B cell (primary cell): ENCODE results near the gene PUM1. TPM values are rescaled to one million over a fixed set of nuclear protein-coding genes. Genes with fewer than 3 reads are reported as not detected.

Source experiments
- ATAC-seq: fragments of 200-7000 bp; cut with Tn5 transposase; one replicate; pipeline ENCODE4 v1.10.0; 2021; ENCODE audit warnings: low read depth, mild to moderate bottlenecking, moderate number of reproducible peaks, moderate library complexity
- CTCF ChIA-PET: fragments of 350-600 bp; sonication (Branson Sonifier 250); formaldehyde crosslinking; loops from one replicate; lab custom pipeline; 2021; ENCODE audit warnings: antibody characterized with exemption, inconsistent platforms; lab: Charles Lee
- POLR2A ChIA-PET: fragments of 350-600 bp; sonication (Branson Sonifier 250); formaldehyde crosslinking; loops from one replicate; lab custom pipeline; 2021; ENCODE audit warnings: antibody characterized with exemption; lab: Charles Lee
- DNase-seq: peaks from one replicate; pipeline ENCODE4 v3.0.0; 2013
- H2AFZ ChIP-seq: 2 replicates; pipeline ENCODE4 v1.6.1; 2012; ENCODE audit warnings: mild to moderate bottlenecking, low read depth, low read length; ENCODE audit not compliant: insufficient read depth, poor library complexity, severe bottlenecking
- H3K27ac ChIP-seq, 2 donors: 1 replicate in 1 of 2; 2 replicates in 1 of 2; pipeline ENCODE4 v1.5.1; 2012 to 2013; ENCODE audit warnings: low read length in 2 of 2, mild to moderate bottlenecking in 2 of 2, moderate library complexity in 1 of 2
- H3K27me3 ChIP-seq, 4 experiments: fragments of 200-600 bp in 1 of 4; sonication (generic) in 1 of 4; replicated peaks in 1 of 4; 1 replicate in 2 of 4; 2 replicates in 2 of 4; pipeline versions ENCODE4 v1.6.1 to v1.7.0; 2013 to 2016; ENCODE audit warnings: low read length in 3 of 4, mild to moderate bottlenecking in 2 of 4, mixed read lengths in 1 of 4, moderate library complexity in 1 of 4; ENCODE audit not compliant: insufficient read depth in 4 of 4, control insufficient read depth in 3 of 4; ENCODE audit errors: control extremely low read depth in 1 of 4
- H3K36me3 ChIP-seq, 2 experiments: replicated peaks in 1 of 2; 1 replicate in 1 of 2; 2 replicates in 1 of 2; pipeline versions ENCODE4 v1.6.1 to v1.7.1; 2013; ENCODE audit warnings: low read length in 1 of 2; ENCODE audit not compliant: insufficient read depth in 2 of 2, control insufficient read depth in 1 of 2; ENCODE audit errors: control extremely low read depth in 1 of 2, extremely low read depth in 1 of 2
- H3K4me1 ChIP-seq, 2 donors: fragments of 200-600 bp in 1 of 2; sonication (generic) in 1 of 2; 1 replicate in 1 of 2; 2 replicates in 1 of 2; pipeline versions ENCODE4 v1.5.1 to v1.6.1; 2013 to 2017; ENCODE audit warnings: low read length in 2 of 2; ENCODE audit not compliant: control insufficient read depth in 2 of 2, insufficient read depth in 2 of 2
- H3K4me2 ChIP-seq: replicated peaks from 2 replicates; pipeline ENCODE3; 2012; ENCODE audit warnings: mild to moderate bottlenecking, low read depth, low read length; ENCODE audit not compliant: poor library complexity, severe bottlenecking
- H3K4me3 ChIP-seq, 5 experiments: fragments of 200-600 bp in 1 of 5; sonication (generic) in 1 of 5; 1 replicate in 3 of 5; 2 replicates in 2 of 5; pipeline versions ENCODE4 v1.5.1 to v1.7.0; 2011 to 2016; ENCODE audit warnings: low read length in 4 of 5, mild to moderate bottlenecking in 4 of 5, low read depth in 2 of 5, control low read depth in 1 of 5, moderate library complexity in 1 of 5; ENCODE audit not compliant: insufficient read depth in 1 of 5; ENCODE audit errors: control extremely low read depth in 1 of 5, extremely low read depth in 1 of 5
- H3K79me2 ChIP-seq: fragments of 200-600 bp; sonication (generic); one replicate; pipeline ENCODE4 v1.6.0; 2016; ENCODE audit warnings: low read length; ENCODE audit not compliant: control insufficient read depth, insufficient read depth
- H3K9ac ChIP-seq: fragments of 200-600 bp; sonication (generic); 2 replicates; pipeline ENCODE4 v1.6.1; 2017; ENCODE audit warnings: mild to moderate bottlenecking, low read length, moderate library complexity
- H3K9me3 ChIP-seq, 3 donors: one replicate each; pipeline versions ENCODE4 v1.6.1 to v1.7.1; 2013; ENCODE audit warnings: low read length in 2 of 3; ENCODE audit not compliant: control insufficient read depth in 2 of 3, insufficient read depth in 1 of 3; ENCODE audit errors: control extremely low read depth in 1 of 3
- H4K20me1 ChIP-seq: 2 replicates; pipeline ENCODE4 v1.6.0; 2012; ENCODE audit warnings: mild to moderate bottlenecking, low read length; ENCODE audit not compliant: insufficient read depth, control insufficient read depth, poor library complexity, severe bottlenecking
- H3K27ac Mint-ChIP-seq: one replicate; pipeline ENCODE4 v1.8.0; 2021; ENCODE audit warnings: mixed read lengths
- H3K27me3 Mint-ChIP-seq: one replicate; pipeline ENCODE4 v1.8.0; 2021; ENCODE audit warnings: mixed read lengths
- H3K4me1 Mint-ChIP-seq: one replicate; pipeline ENCODE4 v1.8.0; 2021; ENCODE audit warnings: mixed read lengths
- H3K4me3 Mint-ChIP-seq: one replicate; pipeline ENCODE4 v1.8.0; 2021; ENCODE audit warnings: mixed read lengths
- H3K9me3 Mint-ChIP-seq: one replicate; pipeline ENCODE4 v1.8.0; 2022; ENCODE audit warnings: mixed read lengths; ENCODE audit not compliant: insufficient read depth
- EZH2 ChIP-seq: IDR thresholded peaks from 2 replicates; pipeline ENCODE4 v1.6.1; 2012; ENCODE audit warnings: borderline replicate concordance, low read depth, mild to moderate bottlenecking, moderate library complexity, low read length; ENCODE audit not compliant: insufficient read depth, poor library complexity, severe bottlenecking
- WGBS: methylation state at CpG from one replicate; pipeline ENCODE4 v1.1.5; 2013; ENCODE audit warnings: missing lambda C conversion rate; ENCODE audit not compliant: insufficient coverage; 5-methylcytosine and 5-hydroxymethylcytosine counted together
- intact Hi-C: fragments of 100-400 bp; cut with micrococcal nuclease; formaldehyde crosslinking; loops from one replicate; pipeline ENCODE4 v1.10.0; 2022
- polyA plus RNA-seq: library from polyadenylated mRNA; depleted of rRNA; stranded (reverse); fragments of >200 nt; gene quantifications from 2 replicates; pipeline ENCODE4 v1.2.3, GENCODE V29; 2012
- total RNA-seq, 2 donors: library from RNA; stranded (reverse); fragments of 120-200 nt in 1 of 2; gene quantifications; 1 replicate in 1 of 2; 2 replicates in 1 of 2; pipeline versions ENCODE4 v1.2.3 to v1.2.4, GENCODE V29; 2013 to 2022
- TF ChIP-seq, protein P1 (sequence below): fragments of 200-600 bp; IDR thresholded peaks from one replicate; pipeline ENCODE4 v1.8.0; 2022; ENCODE audit warnings: antibody characterized with exemption, mild to moderate bottlenecking

Gene PUM1
- total and polyA plus RNA-seq, 2 donors (not counting 1 experiment from before 2014, with no cell fraction given): 52.8 to 177 TPM

DNA sequence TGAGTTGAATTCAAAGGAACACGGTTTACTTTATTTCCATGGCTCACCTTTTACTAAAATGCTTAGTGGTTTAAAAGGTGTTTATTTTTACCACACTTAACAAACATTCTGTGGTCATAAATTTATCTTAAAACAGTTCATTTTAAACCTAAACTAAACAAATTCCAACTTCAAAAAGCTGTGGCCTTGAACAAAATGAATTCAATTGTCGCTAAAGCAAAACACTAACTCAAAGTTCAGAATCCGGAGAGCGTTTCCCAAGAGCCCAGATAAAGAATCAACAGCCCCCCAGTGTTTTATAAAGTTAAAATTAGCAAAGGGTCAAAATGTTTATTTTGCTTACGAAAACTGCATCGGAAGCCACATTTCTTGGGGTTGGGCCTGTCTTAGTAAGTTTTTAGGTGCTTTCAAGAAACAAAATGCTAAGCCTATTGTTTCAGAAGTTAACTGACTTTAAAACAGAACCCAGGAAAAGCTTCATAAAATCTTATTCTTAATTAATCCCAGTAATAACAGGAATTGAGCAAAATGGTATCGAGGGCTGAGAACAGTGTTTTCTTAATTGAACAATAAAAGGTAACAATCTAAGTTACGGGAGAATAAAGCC lies 1.3 kb downstream of the PUM1 start:
- CTCF ChIA-PET: interaction anchor here (0.5 to 1.3 kb wide), 3 partner anchors 8 to 88 kb away, joined by 3 read pairs; no protein-coding TSS in a partner anchor
- intact Hi-C loops: loop anchor here (2.0 kb wide), 2 partner anchors 15 to 345 kb away; no protein-coding TSS in a partner anchor
- Histone ChIP-seq H3K4me1 (peaks cover 30 to 40% of the 10 kb centered on the region in 2 donors), H2AFZ (no peak overlapping the region), H3K4me2 (peak overlapping the region; percentile 84), H3K36me3 (peaks cover 2 to 3% of the 10 kb centered on the region in 2 experiments), H3K27ac (peak overlapping the region; percentile 90 to 94), H3K9me3 (no peaks in the 10 kb centered on the region), H3K9ac (peak overlapping the region; percentile 95), H3K79me2 (peaks cover 59% of the 10 kb centered on the region), H4K20me1 (peaks cover 29% of the 10 kb centered on the region), H3K4me3 (peak overlapping the region; percentile 72 to 93 (median 84)), H3K27me3 (no peaks in the 10 kb centered on the region)
- Mint-ChIP-seq H3K27me3 (no peaks in the 10 kb centered on the region), H3K9me3 (no peaks in the 10 kb centered on the region), H3K4me1 (peaks cover 49% of the 10 kb centered on the region), H3K27ac (peak overlapping the region; percentile 99), H3K4me3 (peak overlapping the region; percentile 100)
- ATAC-seq (no peak), DNase-seq (no peak)
- POLR2A ChIA-PET: interaction anchor here (0.6 kb wide), 2 partner anchors 309 to 1917 kb away, joined by 7 to 9 read pairs; no protein-coding TSS in a partner anchor
- TF ChIP-seq, protein P1, sequence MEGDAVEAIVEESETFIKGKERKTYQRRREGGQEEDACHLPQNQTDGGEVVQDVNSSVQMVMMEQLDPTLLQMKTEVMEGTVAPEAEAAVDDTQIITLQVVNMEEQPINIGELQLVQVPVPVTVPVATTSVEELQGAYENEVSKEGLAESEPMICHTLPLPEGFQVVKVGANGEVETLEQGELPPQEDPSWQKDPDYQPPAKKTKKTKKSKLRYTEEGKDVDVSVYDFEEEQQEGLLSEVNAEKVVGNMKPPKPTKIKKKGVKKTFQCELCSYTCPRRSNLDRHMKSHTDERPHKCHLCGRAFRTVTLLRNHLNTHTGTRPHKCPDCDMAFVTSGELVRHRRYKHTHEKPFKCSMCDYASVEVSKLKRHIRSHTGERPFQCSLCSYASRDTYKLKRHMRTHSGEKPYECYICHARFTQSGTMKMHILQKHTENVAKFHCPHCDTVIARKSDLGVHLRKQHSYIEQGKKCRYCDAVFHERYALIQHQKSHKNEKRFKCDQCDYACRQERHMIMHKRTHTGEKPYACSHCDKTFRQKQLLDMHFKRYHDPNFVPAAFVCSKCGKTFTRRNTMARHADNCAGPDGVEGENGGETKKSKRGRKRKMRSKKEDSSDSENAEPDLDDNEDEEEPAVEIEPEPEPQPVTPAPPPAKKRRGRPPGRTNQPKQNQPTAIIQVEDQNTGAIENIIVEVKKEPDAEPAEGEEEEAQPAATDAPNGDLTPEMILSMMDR: no peak
- TF ChIP-seq EZH2: no peak
- WGBS: no CpG with 5 or more reads among the region's 8 CpGs

DNA sequence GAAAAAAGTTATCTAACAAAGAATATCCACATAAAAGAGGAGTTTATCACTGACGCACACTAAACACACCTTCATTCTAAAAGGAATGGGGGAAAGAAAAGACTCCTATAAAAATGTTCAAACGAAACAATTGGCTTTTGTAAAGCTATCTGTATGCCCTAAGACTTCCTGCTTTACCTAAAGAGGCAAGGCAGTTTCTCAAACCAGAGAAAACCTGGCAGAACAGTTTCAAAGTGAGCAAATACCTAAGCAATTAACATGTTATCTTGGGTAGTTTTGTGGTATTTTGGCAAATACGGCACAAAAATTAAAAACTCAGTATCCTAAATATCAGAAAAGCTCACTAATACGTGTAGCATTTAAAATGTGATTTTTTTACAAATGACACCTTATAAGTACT lies 1.9 kb downstream of the PUM1 start:
- Histone ChIP-seq H3K4me2 (peak overlapping the region; percentile 84), H3K79me2 (peaks cover 65% of the 10 kb centered on the region), H3K36me3 (peaks cover 3 to 8% of the 10 kb centered on the region in 2 experiments), H3K27ac (peak overlapping the region; percentile 16 to 94), H3K4me3 (peak overlapping the region; percentile 72 to 93 (median 84)), H3K4me1 (peaks cover 35 to 43% of the 10 kb centered on the region in 2 donors), H4K20me1 (peaks cover 35% of the 10 kb centered on the region), H3K27me3 (no peaks in the 10 kb centered on the region), H3K9ac (peak overlapping the region; percentile 95), H2AFZ (no peak overlapping the region), H3K9me3 (no peaks in the 10 kb centered on the region)
- TF ChIP-seq, protein P1: no peak
- TF ChIP-seq EZH2: no peak
- H3K27me3 Mint-ChIP-seq: no peaks in the 10 kb centered on the region
- CTCF ChIA-PET: interaction anchor here (1.3 kb wide), 1 partner anchor 87 kb away, joined by 3 read pairs; no protein-coding TSS in a partner anchor
- peak overlapping the region; percentile 99 for H3K27ac Mint-ChIP-seq
- POLR2A ChIA-PET: no interaction called here
- no peaks in the 10 kb centered on the region for H3K9me3 Mint-ChIP-seq
- H3K4me3 Mint-ChIP-seq: peak overlapping the region; percentile 100
- intact Hi-C loops: loop anchor here (2.0 kb wide), 2 partner anchors 15 to 345 kb away; no protein-coding TSS in a partner anchor
- no peak for ATAC-seq
- H3K4me1 Mint-ChIP-seq: peaks cover 54% of the 10 kb centered on the region
- DNase-seq: peak; percentile 32
- WGBS: no CpG with 5 or more reads among the region's 4 CpGs
